HUES48 (cell line): ENCODE measurements around the gene FAM241B.

Experiments used
- H3K27ac ChIP-seq: one replicate; pipeline ENCODE4 v1.7.0; 2013; ENCODE audit warnings: low read depth, low read length, inconsistent platforms
- H3K27me3 ChIP-seq: 2 replicates; pipeline ENCODE4 v1.6.1; 2013; ENCODE audit warnings: mild to moderate bottlenecking, low read length; ENCODE audit not compliant: control insufficient read depth, insufficient read depth
- H3K36me3 ChIP-seq: 2 replicates; pipeline ENCODE4 v1.6.1; 2013; ENCODE audit warnings: low read length; ENCODE audit not compliant: control insufficient read depth, insufficient read depth
- H3K4me1 ChIP-seq: 2 replicates; pipeline ENCODE4 v1.6.1; 2013; ENCODE audit warnings: mild to moderate bottlenecking, low read length; ENCODE audit not compliant: control insufficient read depth, insufficient read depth
- H3K4me3 ChIP-seq: 2 replicates; pipeline ENCODE4 v1.5.1; 2013; ENCODE audit warnings: mild to moderate bottlenecking, low read depth, low read length
- H3K9ac ChIP-seq: 2 replicates; pipeline ENCODE4 v1.6.1; 2013; ENCODE audit warnings: mild to moderate bottlenecking, low read depth, low read length, moderate library complexity
- H3K9me3 ChIP-seq: 2 replicates; pipeline ENCODE4 v1.6.1; 2013; ENCODE audit warnings: low read length; ENCODE audit not compliant: control insufficient read depth, insufficient read depth

FAM241B gene

GRCh38 chr10:69674786-69675185 is 44.7 kb downstream of the FAM241B start:
- Histone ChIP-seq H3K27me3 (no peaks in the 10 kb centered on the region), H3K27ac (no peak overlapping the region)

GRCh38 chr10:69676301-69676700 is 46.3 kb downstream of the FAM241B start:
- Histone ChIP-seq H3K9me3 (no peaks in the 10 kb centered on the region; the same call in 1 of the 2 replicates), H3K9ac (no peak overlapping the region), H3K27ac (no peak overlapping the region), H3K4me3 (no peak overlapping the region), H3K27me3 (no peaks in the 10 kb centered on the region), H3K36me3 (no peaks in the 10 kb centered on the region), H3K4me1 (0 out of 2 replicates have a peak, but pooled peaks cover 6% of the 10 kb centered on the region)

More at GRCh38 chr10:69674786-69675185, 44.7 kb downstream of the FAM241B start:
- no peak overlapping the region for H3K9ac ChIP-seq
- H3K9me3 ChIP-seq, result no peaks in the 10 kb centered on the region; the same call in 1 of the 2 replicates
- no peaks in the 10 kb centered on the region for H3K36me3 ChIP-seq
- H3K4me1 ChIP-seq, result 0 out of 2 replicates have a peak, but pooled peaks cover 6% of the 10 kb centered on the region
- H3K4me3 ChIP-seq, result no peak overlapping the region

DNA sequence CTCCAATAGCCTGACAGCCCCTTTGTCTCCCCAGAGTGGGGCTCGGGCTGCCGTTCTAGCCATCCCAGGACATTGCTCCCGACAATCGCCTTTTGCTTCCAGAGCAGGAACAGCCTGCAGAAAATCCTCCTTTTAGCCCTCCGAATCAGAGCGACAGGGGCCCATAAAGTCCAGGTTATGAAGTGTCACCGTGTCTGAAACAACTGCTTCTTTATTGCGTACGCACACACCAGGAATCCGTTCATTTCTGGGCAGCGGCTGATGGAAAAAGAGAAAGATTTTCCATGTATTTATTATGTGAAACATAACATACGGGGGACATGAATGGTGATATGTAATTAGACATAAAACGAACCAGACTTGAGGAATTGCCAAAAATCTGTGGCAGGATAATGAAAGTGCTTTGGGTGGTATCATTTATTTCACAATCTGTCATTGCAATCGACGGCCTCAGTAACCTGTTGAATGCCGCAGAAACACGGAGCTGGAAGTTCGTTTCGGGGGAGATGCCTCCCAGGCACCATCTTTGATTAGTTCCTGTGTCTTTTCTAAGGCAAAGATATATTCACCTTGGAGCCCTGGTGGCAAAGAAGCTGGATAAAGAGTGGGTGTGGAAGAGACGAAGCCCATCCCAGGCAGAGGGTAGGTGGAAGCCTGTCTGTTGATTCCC is 48.1 kb downstream of the FAM241B start:
- H3K27ac ChIP-seq, result no peak overlapping the region
- H3K27me3 ChIP-seq, result 0 out of 2 replicates have a peak, but pooled peaks cover 4% of the 10 kb centered on the region
- H3K4me1 ChIP-seq, result 0 out of 2 replicates have a peak, but pooled peaks cover 6% of the 10 kb centered on the region
- H3K36me3 ChIP-seq, result no peaks in the 10 kb centered on the region
- no peak overlapping the region for H3K4me3 ChIP-seq
- H3K9me3 ChIP-seq, result no peaks in the 10 kb centered on the region; the same call in 1 of the 2 replicates
- H3K9ac ChIP-seq, result no peak overlapping the region

DNA sequence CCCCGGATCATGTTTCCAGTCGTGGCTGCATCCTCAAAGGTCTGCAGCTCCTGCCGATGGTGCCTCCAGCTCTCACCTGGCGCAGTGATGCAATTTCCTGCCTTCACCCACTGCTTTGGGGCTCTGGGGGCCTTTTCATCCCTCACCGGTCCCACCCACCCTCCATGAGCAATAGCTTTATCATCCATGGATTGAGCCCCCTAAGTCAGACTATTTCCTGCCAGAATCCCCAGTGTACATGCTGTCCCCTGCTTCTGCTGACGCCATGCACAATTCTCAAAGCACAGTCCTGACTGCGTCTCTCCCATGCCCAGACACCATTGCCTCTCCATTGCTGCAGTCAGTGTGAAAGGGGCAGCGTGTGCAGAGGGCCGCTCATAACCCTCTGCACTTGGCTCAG is 49.7 kb downstream of the FAM241B start:
- Histone ChIP-seq H3K36me3 (no peaks in the 10 kb centered on the region), H3K27me3 (0 out of 2 replicates have a peak, but pooled peaks cover 5% of the 10 kb centered on the region), H3K4me1 (0 out of 2 replicates have a peak, but pooled peaks cover 6% of the 10 kb centered on the region), H3K4me3 (no peak overlapping the region), H3K9me3 (no peaks in the 10 kb centered on the region; the same call in 1 of the 2 replicates), H3K9ac (no peak overlapping the region), H3K27ac (no peak overlapping the region)

DNA sequence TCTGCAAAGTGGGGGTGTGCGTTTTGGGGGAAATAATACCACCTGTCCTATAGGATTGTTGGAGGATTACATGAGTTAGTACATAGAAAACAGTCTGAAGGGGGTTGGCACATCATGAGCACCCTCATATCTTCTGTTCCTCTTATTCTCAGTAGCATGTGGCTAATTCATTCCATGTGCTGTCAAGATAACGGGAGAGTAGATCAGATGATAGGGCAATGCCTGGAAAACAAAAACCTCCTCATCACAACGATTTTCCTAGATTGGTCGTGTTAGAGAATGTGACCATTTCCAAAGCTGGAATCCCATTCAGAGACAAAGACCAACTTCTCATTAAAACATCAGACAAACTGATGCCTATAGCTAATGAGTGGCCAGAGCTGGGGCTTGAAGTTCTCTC is 50.6 kb downstream of the FAM241B start:
- Histone ChIP-seq H3K9ac (no peak overlapping the region), H3K36me3 (no peaks in the 10 kb centered on the region), H3K9me3 (no peaks in the 10 kb centered on the region), H3K27ac (no peak overlapping the region), H3K4me1 (0 out of 2 replicates have a peak, but pooled peaks cover 6% of the 10 kb centered on the region), H3K4me3 (no peak overlapping the region), H3K27me3 (0 out of 2 replicates have a peak, but pooled peaks cover 5% of the 10 kb centered on the region)

DNA sequence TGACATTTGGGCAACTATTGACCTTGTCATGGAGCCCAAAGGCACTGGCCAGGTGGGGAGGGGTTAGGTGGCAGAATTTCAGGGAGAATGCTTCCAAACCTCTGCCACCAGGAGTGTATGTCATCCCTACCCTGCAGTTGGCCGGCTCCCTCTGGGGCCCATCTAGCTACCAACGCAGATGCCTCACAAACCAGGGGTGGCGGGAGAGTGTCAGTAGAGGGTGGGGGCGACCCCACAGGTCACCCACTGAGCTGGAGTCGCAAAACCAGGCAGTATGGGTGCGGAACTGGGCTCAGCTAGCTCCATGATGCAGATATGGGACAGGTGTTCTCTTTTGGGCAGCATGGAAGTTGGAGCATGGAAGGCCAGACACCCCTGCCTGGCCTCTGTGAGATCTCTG is 51.4 kb downstream of the FAM241B start:
- Histone ChIP-seq H3K4me3 (no peak overlapping the region), H3K4me1 (no peaks in the 10 kb centered on the region), H3K27ac (no peak overlapping the region), H3K36me3 (no peaks in the 10 kb centered on the region), H3K9ac (no peak overlapping the region), H3K27me3 (0 out of 2 replicates have a peak, but pooled peaks cover 5% of the 10 kb centered on the region), H3K9me3 (no peaks in the 10 kb centered on the region)

- Histone ChIP-seq H3K27me3 (0 out of 2 replicates have a peak, but pooled peaks cover 5% of the 10 kb centered on the region), H3K9me3 (no peaks in the 10 kb centered on the region), H3K36me3 (no peaks in the 10 kb centered on the region), H3K4me3 (no peak overlapping the region), H3K27ac (no peak overlapping the region), H3K4me1 (no peaks in the 10 kb centered on the region), H3K9ac (no peak overlapping the region)
Measured at GRCh38 chr10:69682955-69683474, 53.0 kb downstream of the FAM241B start.
